Naive B cell (primary cell): ENCODE measurements around the gene CHMP2B. TPM values are rescaled to one million over a fixed set of nuclear protein-coding genes. Genes with fewer than 3 reads are reported as not detected.
A peak's percentile ranks its signal among the peaks of the same experiment; 100 is the strongest.
"Not testable (repeated sequence)": the region's sequence is repeated elsewhere in the genome, so short reads cannot be mapped to it uniquely, and the experiment has no call there.

Experiments used
- ATAC-seq, 2 donors: fragments of 150-1000 bp; cut with Tn5 transposase; 2 replicates each; pipeline ENCODE4 v1.10.0; 2021; ENCODE audit warnings: low read depth in 2 of 2, mild to moderate bottlenecking in 2 of 2, moderate library complexity in 2 of 2
- DNase-seq: peaks from one replicate; pipeline ENCODE4 v3.0.0; 2022
- H3K27ac Mint-ChIP-seq, 6 donors: one replicate each; pipeline ENCODE4 v1.8.0; 2020 to 2022; ENCODE audit warnings: mild to moderate bottlenecking in 6 of 6, mixed read lengths in 6 of 6, moderate library complexity in 5 of 6, inconsistent platforms in 2 of 6
- H3K27me3 Mint-ChIP-seq, 3 donors: one replicate each; pipeline ENCODE4 v1.8.0; 2021 to 2022; ENCODE audit warnings: mixed read lengths in 3 of 3, mild to moderate bottlenecking in 1 of 3
- H3K36me3 Mint-ChIP-seq, 2 donors: one replicate each; pipeline ENCODE4 v1.8.0; 2020 to 2022; ENCODE audit warnings: mixed read lengths in 2 of 2, inconsistent platforms in 1 of 2, mild to moderate bottlenecking in 1 of 2
- H3K4me1 Mint-ChIP-seq, 3 donors: one replicate each; pipeline ENCODE4 v1.8.0; 2020 to 2022; ENCODE audit warnings: mixed read lengths in 3 of 3, inconsistent platforms in 1 of 3, mild to moderate bottlenecking in 1 of 3, moderate library complexity in 1 of 3
- H3K4me3 Mint-ChIP-seq, 8 donors: one replicate each; pipeline ENCODE4 v1.8.0; 2020 to 2022; ENCODE audit warnings: mild to moderate bottlenecking in 8 of 8, mixed read lengths in 8 of 8, moderate library complexity in 8 of 8, inconsistent platforms in 2 of 8
- H3K9me3 Mint-ChIP-seq, 7 donors: one replicate each; pipeline ENCODE4 v1.8.0; 2020 to 2022; ENCODE audit warnings: mixed read lengths in 7 of 7, mild to moderate bottlenecking in 5 of 7, inconsistent platforms in 2 of 7, moderate library complexity in 1 of 7
- polyA plus RNA-seq, 6 donors: library from polyadenylated mRNA; unstranded; fragments of 300-500 nt; fragmentation: Illumina TruSeq; gene quantifications; one replicate each; pipeline ENCODE4 v1.2.3, GENCODE V29; 2021; ENCODE audit warnings: low read depth in 6 of 6

The CHMP2B gene
- polyA plus RNA-seq, 6 donors from 2014 or later: 50.3 to 87.0 (median 69.8) TPM

- Mint-ChIP-seq H3K27me3 (no peaks in the 10 kb centered on the region), H3K36me3 (peaks cover 0 to 17% of the 10 kb centered on the region in 2 donors), H3K27ac (peak overlapping the region in 1 of 6 donors; percentile 80), H3K4me3 (no peak overlapping the region), H3K9me3 (no peaks in the 10 kb centered on the region), H3K4me1 (peaks cover 0 to 7% (median 0%) of the 10 kb centered on the region in 3 donors)
- DNase-seq (no peak), ATAC-seq (no peak)
These were observed 20.3 kb downstream of the CHMP2B start for GRCh38 chr3:87247430-87247773.

- Mint-ChIP-seq H3K27ac (peak overlapping the region in 1 of 6 donors; percentile 47), H3K36me3 (peaks cover 0 to 19% of the 10 kb centered on the region in 2 donors)
- ATAC-seq, H3K9me3 Mint-ChIP-seq, H3K4me3 Mint-ChIP-seq, H3K27me3 Mint-ChIP-seq, DNase-seq, H3K4me1 Mint-ChIP-seq: not testable (repeated sequence)
These were observed 21.1 kb downstream of the CHMP2B start for GRCh38 chr3:87248231-87248630.

GRCh38 chr3:87248831-87249230 lies 21.7 kb downstream of the CHMP2B start:
- H3K4me3 Mint-ChIP-seq: no peak overlapping the region
- peaks cover 0 to 3% (median 0%) of the 10 kb centered on the region in 3 donors for H3K4me1 Mint-ChIP-seq
- DNase-seq (no peak), ATAC-seq (no peak)
- no peaks in the 10 kb centered on the region for H3K9me3 Mint-ChIP-seq
- H3K27me3 Mint-ChIP-seq: no peaks in the 10 kb centered on the region
- H3K36me3 Mint-ChIP-seq: peaks cover 0 to 20% of the 10 kb centered on the region in 2 donors
- H3K27ac Mint-ChIP-seq: no peak overlapping the region

- H3K9me3 Mint-ChIP-seq: no peaks in the 10 kb centered on the region
- no peak overlapping the region for H3K4me3 Mint-ChIP-seq
- DNase-seq (no peak), ATAC-seq (no peak)
- H3K36me3 Mint-ChIP-seq: peaks cover 0 to 32% of the 10 kb centered on the region in 2 donors
- H3K27ac Mint-ChIP-seq: no peak overlapping the region
- no peaks in the 10 kb centered on the region for H3K27me3 Mint-ChIP-seq
- H3K4me1 Mint-ChIP-seq: peaks cover 0 to 3% (median 0%) of the 10 kb centered on the region in 3 donors
These were observed 22.9 kb downstream of the CHMP2B start for GRCh38 chr3:87250009-87250408.

- Mint-ChIP-seq H3K9me3 (no peaks in the 10 kb centered on the region), H3K27ac (peak overlapping the region in 1 of 6 donors; percentile 76), H3K4me3 (no peak overlapping the region), H3K4me1 (no peaks in the 10 kb centered on the region), H3K36me3 (peaks cover 0 to 5% of the 10 kb centered on the region in 2 donors), H3K27me3 (no peaks in the 10 kb centered on the region)
- peak; percentile 38 to 60 for ATAC-seq
- DNase-seq: peak; percentile 36
These were observed 33.2 kb downstream of the CHMP2B start for GRCh38 chr3:87260270-87260669.

DNA sequence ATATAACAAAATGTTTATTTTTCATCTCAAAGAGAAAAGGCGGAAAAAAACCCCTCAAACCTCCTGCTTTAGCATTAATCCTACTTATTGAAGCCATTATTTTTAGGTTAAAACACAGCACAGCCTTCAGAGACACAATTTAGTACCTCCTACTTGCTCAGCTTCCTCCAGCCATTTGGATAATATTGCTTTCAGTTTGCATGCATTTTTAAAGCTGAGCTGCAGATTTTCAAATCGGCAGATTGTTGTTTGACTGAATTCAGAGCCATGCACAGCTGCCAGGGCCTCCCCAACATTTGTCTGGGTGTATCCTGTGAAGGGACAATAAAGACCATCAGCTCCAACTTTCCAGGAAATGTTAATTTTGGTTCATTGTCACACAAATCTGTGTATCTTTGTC lies 34.8 kb downstream of the CHMP2B start:
- no peak for ATAC-seq
- Mint-ChIP-seq H3K27ac (peak overlapping the region in 2 of 6 donors; percentile 19 to 20), H3K27me3 (no peaks in the 10 kb centered on the region), H3K9me3 (no peaks in the 10 kb centered on the region), H3K36me3 (no peaks in the 10 kb centered on the region), H3K4me3 (peak overlapping the region in 1 of 8 donors; percentile 25), H3K4me1 (no peaks in the 10 kb centered on the region)
- no peak for DNase-seq

DNA sequence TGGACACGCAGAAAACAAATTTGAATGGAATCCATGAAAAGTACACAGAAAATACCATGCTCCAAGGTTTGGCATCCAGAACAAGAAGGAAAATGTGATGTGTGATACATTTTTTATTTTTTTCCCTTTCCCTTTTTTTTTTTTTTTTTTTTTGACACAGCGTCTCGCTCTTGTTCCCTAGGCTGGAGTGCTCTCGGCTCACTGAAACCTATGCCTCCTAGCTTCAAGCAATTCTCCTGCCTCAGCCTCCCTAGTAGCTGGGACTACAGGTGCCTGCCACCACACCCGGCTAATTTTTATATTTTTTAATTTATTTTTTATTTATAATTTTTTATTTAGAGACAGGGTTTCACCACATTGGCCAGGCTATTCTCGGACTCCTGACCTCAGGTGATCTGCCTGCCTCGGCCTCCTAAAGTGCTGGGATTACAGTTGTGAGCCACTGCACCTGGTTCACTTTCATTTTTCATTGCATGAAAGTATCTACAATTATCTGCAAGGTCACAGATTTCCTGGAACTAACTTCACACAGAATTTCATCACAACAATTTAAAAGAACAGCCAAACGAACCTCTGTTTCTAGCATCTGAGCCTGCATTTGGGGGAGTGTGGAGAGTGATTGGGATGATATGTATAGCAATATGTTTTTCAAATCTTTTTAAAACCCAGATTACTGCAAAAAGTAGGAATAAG lies 41.0 kb downstream of the CHMP2B start:
- H3K4me1 Mint-ChIP-seq: peaks cover 14 to 21% (median 18%) of the 10 kb centered on the region in 3 donors
- H3K36me3 Mint-ChIP-seq: no peaks in the 10 kb centered on the region
- peak overlapping the region in 1 of 8 donors; percentile 10 for H3K4me3 Mint-ChIP-seq
- no peak overlapping the region for H3K27ac Mint-ChIP-seq
- H3K27me3 Mint-ChIP-seq: no peaks in the 10 kb centered on the region
- DNase-seq (no peak), ATAC-seq (no peak)
- H3K9me3 Mint-ChIP-seq: no peaks in the 10 kb centered on the region

DNA sequence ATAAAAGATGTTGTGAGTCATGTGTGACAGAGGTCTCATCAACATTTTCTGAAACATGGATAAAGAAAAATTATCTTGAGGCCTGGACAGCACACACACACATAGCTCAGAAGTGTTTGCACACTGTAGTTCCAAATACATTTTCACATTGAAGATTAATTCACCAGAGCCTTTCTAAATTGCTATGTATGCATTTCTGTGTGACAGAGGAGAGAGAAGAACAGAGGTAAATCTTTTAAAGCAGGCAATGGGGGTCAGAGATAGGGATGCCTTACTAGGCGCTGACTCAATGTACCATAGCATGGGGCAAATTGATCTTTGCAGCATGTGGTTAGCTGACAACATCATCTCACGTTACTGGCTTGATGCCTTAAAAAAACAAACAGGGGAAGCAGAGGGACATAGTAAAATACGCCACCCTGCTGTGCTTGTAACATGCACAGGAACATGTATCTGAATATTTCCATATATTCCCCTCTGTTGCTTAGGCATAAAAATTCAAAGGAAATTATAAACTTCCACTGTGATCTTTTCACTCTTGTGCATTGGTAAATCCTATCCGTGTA lies 41.6 kb downstream of the CHMP2B start:
- H3K36me3 Mint-ChIP-seq: no peaks in the 10 kb centered on the region
- ATAC-seq (no peak), DNase-seq (no peak)
- peaks cover 19 to 25% (median 24%) of the 10 kb centered on the region in 3 donors for H3K4me1 Mint-ChIP-seq
- peak overlapping the region in 2 of 6 donors; percentile 38 to 70 for H3K27ac Mint-ChIP-seq
- no peaks in the 10 kb centered on the region for H3K9me3 Mint-ChIP-seq
- no peak overlapping the region for H3K4me3 Mint-ChIP-seq
- no peaks in the 10 kb centered on the region for H3K27me3 Mint-ChIP-seq

DNA sequence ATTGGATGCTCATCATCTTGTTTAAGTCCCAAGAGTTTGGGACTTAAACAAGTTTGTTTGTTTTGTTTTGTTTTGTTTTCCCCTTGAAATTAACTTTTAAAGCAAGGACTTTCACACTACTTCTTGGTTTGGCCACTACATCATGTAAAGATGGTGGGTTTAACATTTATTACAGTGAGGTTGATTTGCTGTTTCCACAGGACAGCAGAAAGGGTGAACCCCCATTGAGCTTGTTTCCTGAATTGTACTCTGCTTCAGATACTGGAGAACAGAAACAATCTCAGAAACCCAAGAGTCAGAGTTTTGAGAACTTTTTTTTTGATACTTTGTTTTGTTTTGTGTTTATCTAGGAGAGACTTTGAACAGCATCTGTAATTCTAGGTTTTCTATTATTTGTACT lies 42.6 kb downstream of the CHMP2B start:
- peaks cover 19 to 26% (median 25%) of the 10 kb centered on the region in 3 donors for H3K4me1 Mint-ChIP-seq
- H3K27me3 Mint-ChIP-seq: no peaks in the 10 kb centered on the region
- peak overlapping the region in 2 of 6 donors; percentile 46 to 58 for H3K27ac Mint-ChIP-seq
- no peak for DNase-seq
- H3K36me3 Mint-ChIP-seq: no peaks in the 10 kb centered on the region
- no peaks in the 10 kb centered on the region for H3K9me3 Mint-ChIP-seq
- H3K4me3 Mint-ChIP-seq: no peak overlapping the region
- no peak for ATAC-seq

GRCh38 chr3:87270908-87271700 lies 44.0 kb downstream of the CHMP2B start:
- H3K4me3 Mint-ChIP-seq: peak overlapping the region in 5 of 8 donors; percentile 32 to 75 (median 44)
- no peaks in the 10 kb centered on the region for H3K9me3 Mint-ChIP-seq
- H3K27me3 Mint-ChIP-seq: no peaks in the 10 kb centered on the region
- DNase-seq (peak; percentile 42), ATAC-seq (peak; percentile 79 to 80)
- peaks cover 19 to 26% (median 25%) of the 10 kb centered on the region in 3 donors for H3K4me1 Mint-ChIP-seq
- H3K27ac Mint-ChIP-seq: peak overlapping the region in 3 of 6 donors; percentile 41 to 89 (median 78)
- H3K36me3 Mint-ChIP-seq: no peaks in the 10 kb centered on the region

GRCh38 chr3:87272718-87273341 lies 45.7 kb downstream of the CHMP2B start:
- peak overlapping the region in 3 of 6 donors; percentile 2 to 67 (median 59) for H3K27ac Mint-ChIP-seq
- H3K4me3 Mint-ChIP-seq: peak overlapping the region in 2 of 8 donors; percentile 5 to 9
- ATAC-seq (peak; percentile 84 to 85), DNase-seq (peak; percentile 53)
- H3K36me3 Mint-ChIP-seq: no peaks in the 10 kb centered on the region
- no peaks in the 10 kb centered on the region for H3K27me3 Mint-ChIP-seq
- H3K9me3 Mint-ChIP-seq: no peaks in the 10 kb centered on the region
- H3K4me1 Mint-ChIP-seq: peaks cover 19 to 26% (median 25%) of the 10 kb centered on the region in 3 donors

- no peak for ATAC-seq
- no peaks in the 10 kb centered on the region for H3K9me3 Mint-ChIP-seq
- H3K27ac Mint-ChIP-seq: no peak within 1 kb of the TSS
- H3K4me3 Mint-ChIP-seq: no peak within 1 kb of the TSS
- H3K4me1 Mint-ChIP-seq: peaks cover 9 to 14% (median 12%) of the 10 kb centered on the region in 3 donors
- no peak for DNase-seq
- no peaks in the 10 kb centered on the region for H3K27me3 Mint-ChIP-seq
- no peaks in the 10 kb centered on the region for H3K36me3 Mint-ChIP-seq
These were observed 49.4 kb downstream of the CHMP2B start, which contains the start of gene POU1F1 for GRCh38 chr3:87276484-87276883. Gene POU1F1 (minus strand): TSS chr3:87276584. CDS start chr3:87276462, 122 bp downstream.

- peaks cover 3 to 16% (median 6%) of the 10 kb centered on the region in 3 donors for H3K27me3 Mint-ChIP-seq
- H3K36me3 Mint-ChIP-seq: peaks cover 0 to 7% of the 10 kb centered on the region in 2 donors
- no peak for DNase-seq
- H3K9me3 Mint-ChIP-seq: no peaks in the 10 kb centered on the region
- no peaks in the 10 kb centered on the region for H3K4me1 Mint-ChIP-seq
- no peak overlapping the region for H3K27ac Mint-ChIP-seq
- no peak overlapping the region for H3K4me3 Mint-ChIP-seq
- no peak for ATAC-seq
These were observed 59.9 kb downstream of the CHMP2B start for GRCh38 chr3:87287011-87287410.
